ENCODE results near the gene PRKAB1.

The PRKAB1 gene

DNA sequence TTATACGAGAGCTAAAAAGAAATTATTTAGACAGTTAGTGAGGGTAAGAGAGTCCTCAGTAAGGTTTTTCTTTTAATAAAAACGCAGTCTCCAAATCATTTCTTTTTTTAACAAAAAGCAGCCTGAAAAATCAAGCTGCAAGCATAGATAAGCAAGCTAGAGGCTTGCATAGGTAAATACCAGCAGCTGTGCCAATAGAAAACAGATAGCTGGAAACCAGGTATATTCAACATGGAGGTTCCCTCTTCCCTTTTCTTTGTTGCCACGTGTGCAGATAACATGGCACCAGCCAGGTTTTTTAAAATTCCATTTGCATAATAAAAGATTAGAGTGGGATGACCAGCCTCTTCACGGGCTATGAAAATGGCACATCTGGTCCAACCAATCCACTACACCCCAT is 6.1 kb upstream of the PRKAB1 start:
- no peak for DNase-seq (ENCODE audit: low read depth in 2 of 3, low spot score in 1 of 3)

DNA sequence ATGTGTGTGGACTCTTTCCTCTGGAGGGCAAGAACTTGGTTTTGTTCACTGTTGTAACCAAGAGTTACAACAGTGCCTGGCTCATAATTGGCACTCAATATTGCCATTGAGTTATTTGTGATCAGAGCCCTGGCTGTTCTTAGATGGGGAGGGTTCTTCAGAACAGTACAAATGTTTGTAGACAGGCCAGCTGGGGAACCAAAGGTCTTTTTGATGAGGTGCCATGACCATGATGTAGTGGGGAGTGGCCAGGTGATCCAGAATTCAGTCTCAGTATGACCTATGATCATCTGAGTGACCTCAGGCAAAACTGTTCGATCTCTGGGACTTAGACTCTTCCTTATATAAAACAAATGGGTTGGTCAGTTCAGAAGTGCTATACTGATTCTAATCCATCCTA is 3.3 kb upstream of the PRKAB1 start:
- no peak for DNase-seq (ENCODE audit: low read depth in 2 of 3, low spot score in 1 of 3)

- DNase-seq (ENCODE audit: low read depth in 2 of 3, low spot score in 1 of 3), result no peak
These were observed 2.6 kb upstream of the PRKAB1 start for GRCh38 chr12:119665164-119665929.

DNA sequence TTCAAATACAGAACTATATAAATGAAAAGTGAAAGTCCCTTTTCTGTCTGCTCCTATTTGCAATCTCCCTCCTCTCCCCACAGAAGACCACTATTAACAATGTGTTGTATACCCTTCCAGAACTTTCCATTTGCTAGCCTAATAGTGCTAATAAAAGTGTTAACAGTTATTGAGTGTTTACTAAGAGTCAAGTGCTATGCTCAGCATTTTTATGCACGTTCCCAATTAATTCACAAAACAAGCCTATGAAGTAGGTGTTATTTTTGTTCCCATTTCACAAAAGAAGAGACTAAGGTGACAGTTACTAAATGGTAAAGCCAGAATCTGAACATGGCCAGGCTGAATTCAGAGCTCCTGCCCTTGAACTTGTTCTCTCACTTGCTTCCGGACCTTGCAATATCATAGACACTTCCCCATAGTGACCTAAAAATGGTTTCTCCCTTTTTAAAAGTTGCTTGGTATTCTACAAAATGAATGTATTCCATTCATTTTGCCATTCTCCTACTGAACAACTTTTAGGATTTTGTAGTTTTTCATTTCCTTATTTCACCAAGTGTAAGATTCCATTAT is 1.6 kb upstream of the PRKAB1 start:
- no peak for DNase-seq (ENCODE audit: low read depth in 2 of 3, low spot score in 1 of 3)

DNA sequence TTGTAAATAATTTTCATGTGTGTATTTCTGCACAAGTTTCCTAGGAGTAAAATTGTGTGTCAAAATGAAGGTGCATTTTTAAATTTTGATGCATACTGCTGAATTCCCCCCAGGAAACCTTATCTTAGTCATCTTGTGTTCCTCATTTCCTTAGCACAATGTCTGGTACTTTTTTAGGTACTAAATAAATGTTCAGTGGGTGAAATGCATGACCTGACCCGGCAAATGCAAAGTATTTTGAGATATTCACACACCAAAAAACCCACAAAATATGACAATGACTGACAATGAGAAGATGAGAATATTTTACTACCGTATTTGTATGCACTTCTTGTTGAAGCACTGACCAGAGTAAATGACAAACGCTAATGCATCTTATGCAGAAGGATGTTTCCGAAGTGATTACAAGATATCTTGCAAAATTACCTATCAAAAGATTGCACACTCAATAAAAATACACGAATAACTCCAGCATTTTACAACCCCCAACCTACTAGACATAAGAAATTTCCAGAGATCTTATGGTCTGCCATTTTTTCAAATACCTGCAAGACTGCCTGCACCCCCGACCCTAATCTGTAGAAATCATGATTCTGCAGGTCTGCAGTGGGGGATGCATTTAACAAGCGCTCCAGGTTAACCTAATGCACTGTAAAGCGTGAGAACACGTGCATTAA is 895 bp upstream of the PRKAB1 start:
- DNase-seq (ENCODE audit: low read depth in 2 of 3, low spot score in 1 of 3), result no peak

- no peak for DNase-seq (ENCODE audit: low read depth in 2 of 3, low spot score in 1 of 3)
These were observed 450 bp downstream of the PRKAB1 start for GRCh38 chr12:119668324-119668841.

DNA sequence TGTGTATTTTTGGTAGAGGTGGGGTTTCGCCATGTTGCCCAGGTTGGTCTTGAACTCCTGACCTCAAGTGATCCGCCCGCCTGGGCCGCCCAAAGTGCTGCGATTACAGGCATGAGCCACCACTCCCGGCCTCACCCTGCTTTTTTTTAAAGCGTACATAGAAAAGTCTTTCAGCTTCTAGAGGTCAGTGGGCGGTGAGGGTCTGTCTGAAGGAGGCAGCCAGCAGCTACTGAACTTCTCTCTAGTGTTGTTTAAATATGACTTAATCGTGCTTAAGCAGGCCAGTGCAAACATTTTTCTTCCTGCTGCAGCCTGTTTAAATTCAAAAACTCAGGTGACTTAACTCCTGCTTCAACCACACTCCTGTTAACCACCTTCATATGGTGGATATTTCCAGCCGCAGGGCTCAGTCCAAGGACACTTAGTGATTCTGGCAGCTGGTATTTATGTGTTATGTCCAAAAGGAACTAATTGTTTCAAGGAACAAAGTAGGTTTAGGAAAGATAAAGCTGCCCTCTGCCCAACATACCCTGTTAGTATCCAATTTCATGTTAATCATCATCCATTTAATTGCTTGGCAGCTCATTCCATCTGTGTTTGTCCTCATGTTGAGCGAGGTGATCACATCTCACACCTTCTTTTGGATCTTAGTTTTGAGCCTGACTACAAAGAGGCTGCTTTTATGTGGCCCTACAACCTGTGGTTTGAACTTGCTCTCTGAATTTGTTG is 2.0 kb downstream of the PRKAB1 start:
- DNase-seq (ENCODE audit: low read depth in 2 of 3, low spot score in 1 of 3), result no peak

- DNase-seq (ENCODE audit: low read depth in 2 of 3, low spot score in 1 of 3), result no peak
These were observed 3.1 kb downstream of the PRKAB1 start for GRCh38 chr12:119671070-119671469.

DNA sequence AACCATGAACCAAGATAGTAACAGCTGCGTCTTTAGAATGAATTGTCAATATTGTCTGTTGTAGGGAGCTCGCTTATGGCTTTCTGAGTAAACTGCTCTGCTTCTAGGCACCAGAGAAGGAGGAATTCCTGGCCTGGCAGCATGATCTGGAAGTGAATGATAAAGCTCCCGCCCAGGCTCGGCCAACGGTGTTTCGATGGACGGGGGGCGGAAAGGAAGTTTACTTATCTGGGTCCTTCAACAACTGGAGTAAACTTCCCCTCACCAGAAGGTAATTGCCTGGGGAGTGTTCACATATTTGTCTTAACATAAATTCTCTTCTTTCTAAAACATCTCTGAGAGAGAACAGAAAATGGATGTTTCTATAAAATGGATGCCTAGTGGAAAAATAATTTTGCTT is 4.3 kb downstream of the PRKAB1 start:
- DNase-seq (ENCODE audit: low read depth in 2 of 3, low spot score in 1 of 3), result no peak

DNA sequence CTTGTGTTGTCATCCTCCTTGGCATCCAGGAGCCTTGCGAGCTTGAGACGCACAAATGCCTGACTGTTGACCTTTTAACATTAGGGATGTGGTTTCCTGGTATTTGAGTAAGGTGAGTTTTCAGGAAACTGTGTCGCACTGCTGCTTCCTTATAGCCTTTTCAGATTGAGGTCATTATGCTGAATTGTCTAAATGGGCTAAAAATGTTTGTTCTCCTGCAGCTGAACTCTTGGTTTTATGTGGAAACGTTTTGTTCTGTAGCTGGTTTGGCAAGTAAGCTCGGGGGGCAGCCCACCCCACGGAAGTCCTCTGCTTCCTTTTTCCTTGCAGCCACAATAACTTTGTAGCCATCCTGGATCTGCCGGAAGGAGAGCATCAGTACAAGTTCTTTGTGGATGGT is 5.7 kb downstream of the PRKAB1 start:
- no peak for DNase-seq (ENCODE audit: low read depth in 2 of 3, low spot score in 1 of 3)

DNA sequence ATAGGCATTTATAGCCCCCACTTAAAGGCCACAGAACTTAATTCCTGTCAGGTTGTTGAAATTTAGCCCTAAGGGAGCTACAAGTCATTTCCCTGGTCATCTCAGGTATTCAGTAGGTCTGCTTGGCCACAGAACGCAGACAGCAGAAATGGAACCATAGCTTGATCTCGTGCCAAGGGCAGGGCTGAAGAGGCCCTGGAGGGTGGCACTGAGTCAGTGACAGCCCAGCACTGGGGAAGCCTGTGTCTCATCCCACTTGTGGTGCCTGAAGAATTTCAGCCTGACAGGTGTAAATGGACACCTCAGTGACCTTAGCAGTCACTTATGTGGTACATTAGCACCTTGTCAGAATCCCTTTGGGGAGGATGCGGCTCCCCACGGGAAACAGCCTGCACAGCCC is 6.6 kb downstream of the PRKAB1 start:
- DNase-seq (ENCODE audit: low read depth in 2 of 3, low spot score in 1 of 3), result no peak

- DNase-seq (ENCODE audit: low read depth in 2 of 3, low spot score in 1 of 3), result no peak
These were observed 8.1 kb downstream of the PRKAB1 start for GRCh38 chr12:119676022-119676421.

GRCh38 chr12:119676573-119676972 is 8.6 kb downstream of the PRKAB1 start:
- no peak for DNase-seq (ENCODE audit: low read depth in 2 of 3, low spot score in 1 of 3)

DNA sequence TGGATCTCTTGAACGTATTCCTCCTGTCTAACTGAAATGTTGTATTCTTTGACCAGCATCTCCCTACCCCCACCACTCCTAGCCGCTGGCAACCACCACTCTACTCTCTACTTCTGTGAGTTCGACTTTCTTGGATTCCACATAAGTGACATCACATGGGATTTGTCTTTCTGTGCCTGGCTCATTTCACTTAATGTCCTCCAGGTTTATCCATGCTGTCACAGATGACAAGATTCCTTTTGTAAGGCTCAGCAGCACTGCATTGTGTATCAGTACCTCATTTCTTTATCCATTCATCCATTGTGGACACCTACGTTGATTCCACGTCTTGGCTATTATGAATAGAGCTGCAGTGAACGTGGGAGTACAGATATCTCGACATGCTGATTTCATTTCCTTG is 10.5 kb downstream of the PRKAB1 start:
- DNase-seq (ENCODE audit: low read depth in 2 of 3, low spot score in 1 of 3), result no peak

DNA sequence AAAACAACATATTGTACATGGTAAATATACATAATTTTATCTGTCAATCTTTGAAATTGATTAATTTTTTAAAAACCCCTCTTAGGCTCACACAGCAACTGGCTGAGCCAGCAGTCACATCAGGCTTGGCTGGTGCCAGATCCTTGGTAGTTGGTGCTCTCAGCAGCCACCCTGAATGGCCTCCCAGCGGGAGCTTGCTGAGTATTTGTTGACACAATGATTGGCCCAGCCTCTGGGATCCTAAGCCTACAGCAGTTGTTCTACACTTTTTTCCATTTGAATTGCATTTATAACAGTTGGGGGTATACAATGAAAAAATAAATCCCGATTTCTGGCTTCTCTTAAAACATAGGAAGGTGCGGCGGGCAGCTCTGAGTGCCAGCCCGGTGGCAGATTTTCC is 11.1 kb downstream of the PRKAB1 start:
- DNase-seq (ENCODE audit: low read depth in 2 of 3, low spot score in 1 of 3), result no peak

DNA sequence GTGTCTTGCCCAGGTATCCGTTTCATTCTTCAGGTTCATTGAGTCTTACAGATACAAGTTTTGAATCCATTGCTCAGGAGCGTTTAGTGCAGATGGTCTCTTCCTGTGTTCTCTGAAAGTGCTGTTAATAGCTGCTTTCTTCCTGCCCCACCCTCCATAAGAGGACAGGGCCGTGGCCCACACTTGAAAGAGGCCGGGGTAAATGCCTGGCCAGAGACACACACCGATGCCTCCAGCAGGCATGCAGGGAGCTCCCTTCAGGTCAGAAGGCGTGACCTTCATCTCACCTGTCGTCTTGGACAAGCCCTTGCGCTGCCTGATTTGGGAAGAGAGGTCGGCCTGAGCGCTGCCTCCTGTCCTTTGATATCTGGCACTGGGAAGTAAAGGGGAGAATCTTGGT is 11.6 kb downstream of the PRKAB1 start:
- DNase-seq (ENCODE audit: low read depth in 2 of 3, low spot score in 1 of 3), result no peak

DNA sequence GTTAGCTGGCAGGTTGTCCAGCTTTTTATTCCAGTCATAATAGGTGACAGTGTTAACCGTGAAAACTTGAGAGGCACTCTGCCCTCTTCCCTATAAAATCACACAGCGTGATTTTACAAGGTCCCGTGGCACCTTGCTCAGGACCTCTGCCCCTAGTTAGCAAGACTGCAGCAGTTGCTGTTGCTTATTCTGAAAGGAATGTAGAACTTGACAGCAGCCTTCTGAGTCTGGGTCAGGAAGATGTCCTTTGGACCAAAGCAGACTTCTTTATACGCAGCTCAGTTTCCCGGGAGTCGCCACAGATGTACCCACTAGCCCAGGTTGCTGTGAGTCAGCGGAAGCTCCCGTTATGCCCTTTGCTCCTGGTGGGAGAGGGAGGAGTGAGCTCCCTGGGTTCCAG is 13.2 kb downstream of the PRKAB1 start:
- no peak for DNase-seq (ENCODE audit: low read depth in 2 of 3, low spot score in 1 of 3)

GRCh38 chr12:119681728-119682638 is 14.1 kb downstream of the PRKAB1 start:
- no peak for DNase-seq (ENCODE audit: low read depth in 2 of 3, low spot score in 1 of 3)

- no peak for DNase-seq (ENCODE audit: low read depth in 2 of 3, low spot score in 1 of 3)
These were observed 14.8 kb downstream of the PRKAB1 start for GRCh38 chr12:119682639-119683252.

DNA sequence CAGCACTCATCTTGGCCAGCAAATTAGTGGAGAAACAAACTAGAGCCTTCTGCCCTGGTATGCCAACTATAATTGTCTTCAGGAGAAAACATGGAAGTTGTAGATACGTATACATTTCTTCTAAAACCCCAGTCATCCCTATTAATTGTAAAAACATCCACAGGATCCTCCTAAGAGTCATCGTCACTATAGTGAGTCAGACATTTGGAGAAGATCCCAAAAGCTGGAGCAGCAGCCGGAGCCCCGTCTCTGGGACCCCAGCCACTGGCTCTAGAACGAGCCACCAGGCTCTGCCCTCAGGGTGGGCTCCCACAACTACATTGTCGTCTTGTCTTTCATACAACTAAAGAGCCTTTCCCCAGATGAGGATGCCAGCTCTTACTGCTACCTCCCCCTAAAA is 15.5 kb downstream of the PRKAB1 start:
- DNase-seq (ENCODE audit: low read depth in 2 of 3, low spot score in 1 of 3), result no peak
